Activated CD8-positive, alpha-beta memory T cell treated with anti-CD3 and anti-CD28 coated beads, Interleukin-2, amount 50 U/mL, for 48 hours (primary cell): ENCODE results near the gene SARM1.

ENCODE experiments used
- DNase-seq: peaks from one replicate; pipeline ENCODE4 v3.0.0-alpha.2; 2020

The SARM1 gene

DNA sequence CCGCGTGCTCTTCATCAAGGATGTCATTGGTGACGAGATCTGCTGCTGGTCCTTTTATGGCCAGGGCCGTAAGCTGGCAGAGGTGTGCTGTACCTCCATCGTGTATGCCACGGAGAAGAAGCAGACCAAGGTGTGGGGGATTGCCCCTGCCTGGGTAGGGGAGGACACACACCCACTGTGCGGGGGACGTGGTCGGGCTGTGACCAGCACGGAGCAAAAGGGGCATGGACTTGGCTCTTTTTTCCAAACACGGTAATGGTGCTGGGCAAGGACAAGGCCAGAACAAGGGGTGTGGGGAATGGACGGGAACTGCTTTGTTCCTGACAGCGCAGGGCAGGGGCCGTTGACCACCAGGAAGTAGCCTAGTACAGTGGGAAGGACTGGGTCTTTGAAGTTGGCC is 29.2 kb upstream of the SARM1 start:
- DNase-seq: no peak

DNA sequence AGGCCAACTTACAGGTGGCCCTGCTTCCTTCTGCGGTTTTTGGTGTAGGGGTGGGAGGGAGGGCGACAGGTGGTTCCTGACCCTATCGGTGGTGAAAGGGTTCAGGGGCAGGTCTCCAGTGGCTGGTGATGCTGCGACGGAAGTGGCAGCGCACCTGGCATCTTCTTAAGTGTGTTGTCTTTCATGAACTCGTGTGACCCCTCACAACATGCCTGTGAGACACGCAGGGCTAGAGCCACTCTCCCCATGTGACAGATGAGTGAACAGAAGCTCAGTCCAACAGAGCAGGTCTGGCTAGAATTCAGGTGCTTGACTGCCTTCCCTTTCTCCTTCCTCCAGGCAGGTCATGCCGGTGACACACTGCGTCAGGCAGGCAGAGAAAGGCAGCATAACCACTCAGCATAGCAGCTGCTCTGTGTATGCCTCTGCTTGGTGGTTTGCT is 28.0 kb upstream of the SARM1 start:
- no peak for DNase-seq

DNA sequence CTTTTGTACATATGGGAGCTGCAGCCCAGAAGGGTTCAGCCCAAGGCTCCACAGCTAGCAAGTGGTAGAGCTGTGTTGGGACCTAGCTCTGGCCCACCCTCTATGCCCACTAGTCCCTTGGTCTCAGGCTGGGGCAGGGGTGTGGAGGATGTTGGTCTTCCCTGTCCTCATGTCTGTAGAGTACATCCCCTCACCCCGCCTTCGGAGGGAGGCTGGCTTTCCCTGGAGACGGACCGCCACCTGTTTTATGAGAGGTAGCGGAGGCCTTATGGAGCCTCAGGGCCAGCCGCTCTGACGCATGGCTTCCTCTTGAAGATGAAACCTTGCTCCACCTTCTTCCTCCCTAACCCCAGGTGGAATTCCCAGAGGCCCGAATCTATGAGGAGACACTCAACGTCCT is 27.5 kb upstream of the SARM1 start:
- no peak for DNase-seq

DNA sequence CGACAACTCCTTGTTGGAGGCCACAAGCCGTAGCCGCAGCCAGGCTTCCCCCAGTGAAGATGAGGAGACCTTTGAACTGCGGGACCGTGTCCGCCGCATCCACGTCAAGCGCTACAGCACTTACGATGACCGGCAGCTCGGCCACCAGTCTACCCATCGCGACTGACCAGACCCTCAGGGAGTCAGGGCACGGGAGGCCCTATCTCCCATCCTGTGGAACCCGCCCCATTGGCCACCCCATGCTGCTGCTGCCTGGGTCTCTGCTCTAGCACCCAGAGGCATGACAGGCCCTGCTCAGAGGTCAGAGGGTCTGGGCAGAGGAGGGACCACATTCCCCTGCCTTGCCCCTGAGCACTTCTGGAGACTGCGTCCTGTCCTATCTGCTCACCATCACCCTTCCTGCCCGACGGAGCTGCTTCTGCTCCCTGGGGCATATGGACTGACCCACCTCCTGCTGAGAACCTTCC is 27.0 kb upstream of the SARM1 start:
- DNase-seq: no peak

DNA sequence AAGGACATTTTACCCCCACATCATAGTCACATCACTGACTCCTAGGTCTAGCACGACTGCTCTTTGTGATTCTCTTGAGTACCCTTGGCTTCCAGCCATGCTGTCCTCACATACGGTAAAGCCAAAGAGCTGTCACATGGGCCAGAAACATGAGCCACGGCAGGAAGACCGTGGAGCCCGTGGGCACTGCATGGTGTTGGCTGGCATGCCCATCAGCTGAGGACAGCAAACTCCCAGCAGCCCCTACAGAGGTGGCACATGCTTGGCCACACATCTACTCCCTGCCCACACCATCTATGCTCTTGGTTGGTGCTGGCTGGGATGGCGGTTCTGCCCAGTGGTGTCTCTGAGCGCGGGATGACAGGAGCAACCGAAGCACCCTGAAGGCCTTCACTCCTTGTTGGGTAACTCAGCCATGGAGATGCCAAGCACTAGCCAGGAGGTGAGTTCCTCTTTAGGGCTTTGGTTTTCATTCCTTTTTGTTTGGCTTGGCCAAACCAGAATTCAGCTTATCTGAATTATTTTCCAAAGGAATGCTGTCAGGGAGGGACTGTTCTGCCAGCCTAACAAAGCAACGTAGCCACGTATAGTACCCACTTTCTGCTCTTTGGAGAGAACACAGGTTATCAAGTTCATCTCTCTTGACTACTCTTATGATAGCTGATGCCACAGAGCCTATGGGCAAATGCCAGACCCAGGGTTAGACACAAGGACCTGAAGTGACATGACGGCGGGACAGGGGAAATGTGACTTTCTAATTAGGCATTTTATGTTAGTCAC is 25.9 kb upstream of the SARM1 start:
- no peak for DNase-seq

DNA sequence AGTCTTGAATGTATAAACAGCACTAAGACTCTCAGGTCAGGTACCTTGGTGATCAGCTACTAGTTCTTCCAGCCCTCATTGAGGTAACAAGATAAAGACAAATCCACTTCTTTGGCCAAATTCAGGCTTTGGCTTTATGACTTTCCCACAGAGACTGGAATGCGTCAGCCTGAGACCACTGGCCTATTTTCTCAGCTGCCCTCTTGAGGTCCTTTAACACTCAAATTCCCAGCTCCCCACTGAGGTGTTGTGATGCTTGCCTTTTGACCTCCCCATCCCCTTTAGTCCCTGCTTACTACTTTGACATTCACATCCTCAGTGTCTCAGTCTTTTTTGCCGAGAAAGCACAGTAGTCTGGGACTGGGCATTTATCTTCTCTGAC is 25.3 kb upstream of the SARM1 start:
- DNase-seq: no peak

DNA sequence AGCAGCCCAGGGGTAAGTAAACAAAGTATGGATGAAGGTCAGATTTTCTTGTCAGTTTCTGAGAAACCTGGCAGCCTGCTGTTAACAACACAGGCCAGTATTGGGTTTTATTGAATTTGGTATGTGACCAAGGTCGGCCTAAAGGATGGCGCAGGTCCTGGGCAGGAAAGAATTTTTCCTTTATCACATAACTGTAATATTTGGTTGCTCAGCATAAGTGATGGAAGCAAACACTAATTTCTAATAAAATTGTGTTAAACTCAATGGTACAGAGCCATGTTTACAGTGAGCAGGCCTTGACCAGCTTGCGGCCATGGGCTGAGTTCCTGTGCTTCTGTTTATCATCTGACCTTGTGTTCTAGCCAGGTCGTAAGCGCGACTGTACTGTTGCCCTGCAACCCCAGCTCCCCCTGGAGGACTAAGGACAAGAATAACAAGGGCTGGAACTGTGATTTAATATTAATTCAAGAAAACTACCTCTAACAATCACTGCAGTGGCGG is 24.7 kb upstream of the SARM1 start:
- no peak for DNase-seq

DNA sequence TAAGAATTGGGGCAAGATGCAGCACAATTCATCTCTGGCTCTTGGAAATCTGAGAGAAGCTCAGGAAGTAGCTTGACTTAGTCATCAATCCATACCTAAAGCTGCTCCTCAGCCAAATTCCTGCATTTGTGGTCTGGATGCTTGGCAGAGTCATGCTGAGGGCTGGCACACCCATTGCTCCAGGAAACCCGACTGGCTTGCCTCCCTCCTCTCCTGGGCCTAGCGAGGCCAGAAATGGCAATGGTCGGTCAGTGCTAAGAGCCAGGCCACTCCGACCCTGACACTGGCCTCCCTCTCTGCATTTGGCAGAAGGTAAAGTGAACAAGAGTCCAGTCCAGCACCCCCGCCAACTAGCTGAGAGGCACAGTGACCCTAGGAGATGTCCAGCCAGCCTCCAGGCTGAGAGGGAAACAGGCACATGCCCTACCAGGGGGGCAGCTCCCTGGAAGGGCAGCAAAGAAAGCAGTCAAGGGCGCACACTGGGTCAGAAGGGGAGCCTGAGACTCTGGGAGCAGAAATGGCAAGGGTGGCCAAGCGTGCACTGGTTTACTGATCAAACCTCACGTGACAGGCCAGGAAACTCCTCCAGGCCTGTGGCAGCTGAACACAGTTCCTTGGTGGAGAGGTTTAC is 24.1 kb upstream of the SARM1 start:
- DNase-seq: no peak

DNA sequence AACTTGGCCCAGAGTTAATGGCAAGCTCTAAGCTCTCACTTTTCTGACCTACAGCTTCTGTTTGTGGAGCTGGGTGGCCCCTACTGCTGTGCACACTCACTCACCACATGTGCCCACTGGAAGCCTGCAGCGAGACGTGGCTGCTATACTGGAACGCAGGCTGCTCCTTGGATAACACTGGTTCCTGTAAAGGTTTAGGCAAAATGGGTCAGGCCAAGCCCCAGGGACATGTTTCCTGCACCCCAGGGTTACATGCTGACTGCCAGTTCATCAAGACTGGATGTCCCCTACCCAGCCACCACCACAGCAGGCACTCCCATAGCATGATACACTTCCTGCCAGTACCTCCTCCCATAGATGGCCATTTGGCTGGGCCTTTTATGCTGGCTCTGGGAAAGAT is 22.5 kb upstream of the SARM1 start:
- DNase-seq: no peak

DNA sequence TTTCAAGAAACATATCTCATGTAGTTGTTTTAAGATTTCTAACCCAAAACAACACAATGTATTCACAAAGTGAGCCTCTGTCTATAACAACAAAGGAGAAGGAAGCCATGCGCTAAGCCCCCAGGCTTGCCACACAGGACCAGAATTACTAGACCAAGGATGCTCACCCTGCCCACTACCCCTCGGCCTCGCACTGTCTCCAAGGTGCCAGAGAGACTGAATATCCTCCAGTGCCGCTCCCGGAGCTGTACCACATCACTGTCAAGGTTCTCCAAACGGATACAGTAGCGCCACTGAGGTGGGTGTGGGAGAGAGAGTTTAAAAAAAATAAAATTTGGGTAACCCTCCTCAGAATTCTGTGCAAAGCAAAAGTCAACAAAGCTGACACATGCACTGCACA is 21.2 kb upstream of the SARM1 start:
- DNase-seq: no peak

DNA sequence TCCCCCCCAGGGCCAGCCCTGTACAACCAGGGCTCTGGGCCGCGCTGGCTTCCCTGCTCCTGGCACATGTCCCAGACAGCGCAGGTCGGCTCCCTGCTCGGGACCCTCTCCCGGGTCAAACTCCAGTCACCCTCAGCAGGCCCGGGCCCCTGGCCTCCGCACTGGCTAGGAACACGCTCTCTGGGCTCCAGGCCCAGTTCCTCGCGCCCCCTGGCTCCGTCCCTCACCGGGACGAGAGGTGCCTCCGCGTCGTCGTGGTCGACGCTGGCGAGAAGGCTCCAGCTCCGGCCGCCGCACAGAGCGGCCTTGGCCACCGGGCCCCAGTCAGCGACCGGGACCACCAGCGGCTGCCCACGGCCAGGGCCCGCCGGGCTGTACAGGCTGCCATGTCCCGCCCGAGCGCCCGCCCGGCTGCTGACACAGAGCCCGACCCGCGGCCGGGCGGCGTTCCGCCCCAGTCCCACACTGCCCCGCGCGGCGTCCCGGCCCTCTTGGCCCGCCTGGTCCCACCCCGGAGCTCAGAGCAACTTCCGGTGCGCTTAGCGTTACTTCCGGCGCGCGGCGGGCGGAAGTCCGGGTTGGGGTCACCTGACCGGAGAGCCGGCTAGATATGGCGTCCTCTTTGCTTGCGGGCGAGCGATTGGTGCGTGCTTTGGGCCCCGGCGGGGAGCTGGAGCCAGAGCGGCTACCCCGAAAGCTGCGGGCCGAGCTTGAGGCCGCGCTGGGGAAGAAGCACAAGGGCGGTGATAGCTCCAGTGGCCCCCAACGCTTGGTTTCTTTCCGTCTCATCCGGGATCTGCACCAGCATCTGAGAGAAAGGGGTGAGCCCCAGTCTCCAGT is 14.2 kb upstream of the SARM1 start, which contains the start of gene POLDIP2:
Gene POLDIP2 (minus strand): TSS at position 467 of the 840 bp plus-strand sequence. CDS start 79 bp downstream, at position 388.
- DNase-seq: peak; percentile 98

DNA sequence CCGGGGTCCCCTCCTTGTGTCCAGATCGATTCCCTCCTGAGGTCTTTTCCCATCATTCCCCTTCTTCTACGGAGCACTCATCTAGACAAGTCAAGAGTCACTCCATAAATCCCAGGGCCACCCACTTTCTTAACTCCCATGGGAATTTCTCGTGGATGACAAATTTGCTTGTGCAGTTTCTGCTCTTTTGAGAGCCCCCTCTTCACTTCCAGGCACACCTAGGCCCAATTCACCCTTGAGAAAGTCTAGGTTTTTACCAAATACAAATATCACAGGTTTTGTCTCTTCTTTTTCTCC is 13.6 kb upstream of the SARM1 start:
- DNase-seq: no peak

DNA sequence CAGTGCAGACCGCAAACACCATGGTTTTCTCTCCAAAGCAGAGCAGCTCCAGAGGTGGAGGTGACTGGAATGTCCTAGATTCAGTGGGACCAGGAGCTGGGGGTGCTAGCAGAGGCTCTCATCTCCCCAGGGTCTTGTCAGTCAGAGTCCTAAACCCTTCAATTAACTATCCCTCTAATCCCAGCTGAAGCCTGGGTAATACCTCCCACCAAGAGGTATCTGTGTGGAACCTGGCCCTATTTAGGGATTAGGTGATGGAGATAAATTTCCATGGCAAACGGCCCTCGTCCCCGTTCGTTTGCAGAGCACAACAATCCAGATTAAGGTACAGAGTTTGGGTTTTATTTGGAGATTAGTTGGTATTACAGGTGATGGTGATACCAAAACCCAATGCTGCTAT is 8.3 kb upstream of the SARM1 start:
- no peak for DNase-seq

DNA sequence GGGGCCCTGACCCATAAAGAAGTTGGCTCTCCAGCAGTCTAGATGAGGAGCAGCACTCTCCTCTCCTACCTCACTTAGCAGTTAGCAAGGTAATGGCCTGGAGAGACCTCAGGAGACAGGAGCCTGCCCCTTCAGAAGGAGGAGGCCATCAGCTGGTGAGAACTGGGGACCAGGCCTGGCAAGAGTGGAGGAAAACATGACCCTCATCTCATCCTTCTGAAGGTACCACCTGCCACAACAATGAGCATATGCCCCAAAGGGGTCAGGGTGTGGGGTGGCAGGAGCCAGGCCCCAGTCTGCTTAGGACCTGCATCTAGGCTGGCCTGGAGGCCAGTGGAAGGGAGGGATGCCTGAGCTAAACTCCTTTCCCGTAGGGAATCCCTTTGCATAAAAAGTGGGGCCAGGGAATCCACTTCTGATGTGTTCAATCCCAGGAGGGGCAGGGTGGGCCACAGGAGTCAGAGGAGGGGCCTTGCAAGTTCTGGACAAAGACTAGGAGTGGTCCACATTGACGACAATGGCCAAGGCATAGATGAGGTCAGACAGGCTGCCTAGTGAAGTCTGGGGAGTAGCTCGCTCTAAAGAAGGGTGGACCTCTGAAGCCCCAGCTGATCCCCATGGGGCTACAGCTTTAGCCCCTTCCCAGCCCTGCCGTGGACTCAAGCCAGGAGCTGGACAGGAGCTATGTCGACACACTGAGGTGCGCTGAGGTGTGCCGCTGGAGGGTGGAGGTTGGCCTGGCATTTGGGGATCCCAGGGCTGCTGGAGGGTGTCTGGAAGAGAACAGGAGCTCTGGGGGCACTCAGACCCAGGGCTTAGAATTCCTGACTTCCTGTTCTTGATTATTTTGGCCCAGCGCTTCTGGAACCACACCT is 7.5 kb upstream of the SARM1 start:
- no peak for DNase-seq

DNA sequence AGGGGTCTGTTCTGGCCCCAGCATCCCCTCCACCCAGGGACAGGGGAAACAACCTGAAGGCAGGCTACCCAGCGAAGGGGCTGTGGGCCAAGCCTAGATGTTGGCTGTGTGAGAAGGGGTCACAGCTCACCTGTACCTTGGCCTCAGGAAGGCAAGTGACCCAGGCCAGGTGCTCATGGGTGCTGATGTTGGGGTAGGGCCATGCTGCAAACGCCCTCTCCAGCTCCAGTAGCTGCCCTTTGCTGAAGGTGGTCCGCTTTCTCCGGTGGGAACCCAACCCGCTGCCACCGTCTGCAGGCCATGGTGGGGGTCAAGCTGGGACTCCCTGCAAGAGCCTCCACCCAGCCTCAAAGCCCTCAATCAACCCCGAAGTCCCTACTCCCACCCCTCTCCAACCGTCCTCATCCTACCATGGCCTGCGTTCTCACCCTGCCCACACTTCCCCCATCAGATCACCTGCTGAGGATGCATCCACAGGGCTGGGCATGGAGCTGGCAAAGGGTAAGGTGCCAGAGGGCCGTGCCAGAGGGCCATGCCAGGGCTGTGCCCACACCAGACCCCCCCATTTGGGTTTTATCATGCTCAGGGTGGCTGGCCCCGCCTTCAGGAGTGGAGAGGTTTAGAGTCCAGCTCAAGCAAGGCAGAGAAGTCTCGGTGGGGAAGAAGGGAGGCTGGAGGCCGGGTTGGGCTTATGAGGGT is 6.7 kb upstream of the SARM1 start, which contains the start of gene SEBOX:
Gene SEBOX (minus strand): TSS at position 535 of the 699 bp plus-strand sequence. CDS start 48 bp downstream, at position 487.
- DNase-seq: no peak

DNA sequence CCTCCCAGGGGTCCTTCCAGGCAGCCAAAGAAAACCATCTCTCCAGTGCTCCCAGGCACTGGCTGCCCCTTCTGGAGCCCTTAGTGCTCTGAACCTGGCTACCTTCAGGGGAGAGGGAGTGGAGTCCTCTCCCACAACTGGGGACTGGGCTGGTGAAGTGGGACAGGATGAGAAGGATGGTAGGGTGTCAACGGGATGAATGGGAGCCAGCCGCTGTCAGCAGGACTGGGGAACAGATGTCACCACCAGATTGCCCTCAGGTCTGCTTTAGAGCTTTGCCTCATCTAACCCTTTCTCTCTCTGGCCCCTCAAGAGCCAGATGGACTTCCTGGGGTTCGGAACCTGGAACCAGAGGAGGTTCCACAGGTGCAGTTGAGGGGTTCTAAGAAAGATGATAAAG is 6.0 kb upstream of the SARM1 start:
- DNase-seq: no peak

DNA sequence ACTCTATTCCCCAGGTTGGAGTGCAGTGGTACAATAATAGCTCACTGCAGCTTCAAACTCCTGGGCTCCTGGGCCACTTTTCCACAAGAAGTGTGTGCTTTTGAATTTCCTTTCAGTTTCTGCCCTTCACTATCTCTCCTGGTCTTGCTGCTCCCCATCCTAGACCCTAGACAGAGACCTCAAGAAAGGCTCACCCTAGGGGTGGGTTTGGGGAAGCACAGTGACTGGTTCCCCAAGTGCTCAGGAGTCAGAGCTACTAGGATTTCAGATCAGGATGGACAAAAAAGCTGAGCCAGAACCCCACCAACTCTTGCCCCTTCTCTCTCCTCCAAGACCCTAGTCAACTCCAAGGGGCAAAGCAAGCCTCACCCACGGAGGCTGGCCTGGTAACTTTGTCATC is 4.9 kb upstream of the SARM1 start:
- DNase-seq: no peak

DNA sequence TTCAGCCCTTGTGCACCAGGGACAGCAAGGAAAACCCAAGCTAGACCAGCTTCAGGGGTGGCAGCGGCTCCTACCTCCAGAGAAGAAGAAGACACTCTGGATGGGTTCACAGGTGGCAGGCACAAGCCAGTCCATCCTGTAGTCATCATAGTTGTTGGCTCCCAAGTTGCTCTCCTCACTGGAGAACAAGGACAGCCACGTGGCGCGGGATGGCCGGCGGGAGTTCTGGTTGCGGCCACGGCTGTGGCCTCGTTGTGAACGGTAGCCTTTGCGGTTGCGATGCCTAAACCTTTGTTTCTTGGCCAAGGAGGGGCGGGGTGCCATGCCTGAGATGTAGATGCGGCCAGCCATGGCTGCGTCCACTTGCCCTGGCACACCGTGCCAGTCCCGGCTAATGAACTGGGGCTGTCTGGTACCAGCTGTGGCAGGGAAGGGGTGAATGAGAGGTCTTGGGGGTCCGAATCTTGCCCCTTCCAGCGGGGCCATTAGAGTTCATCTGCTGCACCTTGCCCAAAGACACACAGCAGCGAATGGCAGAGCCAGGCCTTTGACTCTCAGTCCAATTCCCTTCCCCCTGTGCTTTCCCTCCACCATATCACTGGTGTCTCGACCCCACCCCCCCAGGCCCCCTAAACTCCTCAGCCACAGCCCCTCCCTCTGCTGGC is 3.7 kb upstream of the SARM1 start:
- no peak for DNase-seq

DNA sequence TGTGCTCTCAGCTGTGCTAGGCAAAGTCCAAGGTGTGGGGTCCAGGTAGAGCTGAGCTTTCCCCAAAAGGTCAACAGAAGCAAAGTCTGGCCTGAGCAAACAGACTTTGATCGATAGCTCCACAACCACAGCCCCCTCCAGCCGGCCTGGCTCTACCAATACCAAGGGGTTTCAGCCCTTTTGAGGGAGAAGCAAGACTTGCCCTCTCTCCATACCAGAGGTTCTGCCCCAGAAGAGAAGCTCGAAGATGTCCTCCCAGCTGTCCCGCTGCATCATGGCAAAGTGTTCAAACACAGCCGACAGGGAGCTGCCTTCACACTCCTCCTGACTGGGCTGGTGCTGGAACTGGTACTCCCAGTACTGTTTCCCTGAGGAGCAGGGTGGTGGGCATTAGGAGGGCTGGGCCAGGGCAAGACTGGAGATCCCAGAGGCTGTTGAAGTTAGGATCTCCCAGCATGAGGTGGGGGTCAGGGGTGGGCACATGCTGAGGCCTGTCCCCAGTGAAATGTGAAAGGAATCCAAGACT is 3.1 kb upstream of the SARM1 start:
- DNase-seq: no peak

DNA sequence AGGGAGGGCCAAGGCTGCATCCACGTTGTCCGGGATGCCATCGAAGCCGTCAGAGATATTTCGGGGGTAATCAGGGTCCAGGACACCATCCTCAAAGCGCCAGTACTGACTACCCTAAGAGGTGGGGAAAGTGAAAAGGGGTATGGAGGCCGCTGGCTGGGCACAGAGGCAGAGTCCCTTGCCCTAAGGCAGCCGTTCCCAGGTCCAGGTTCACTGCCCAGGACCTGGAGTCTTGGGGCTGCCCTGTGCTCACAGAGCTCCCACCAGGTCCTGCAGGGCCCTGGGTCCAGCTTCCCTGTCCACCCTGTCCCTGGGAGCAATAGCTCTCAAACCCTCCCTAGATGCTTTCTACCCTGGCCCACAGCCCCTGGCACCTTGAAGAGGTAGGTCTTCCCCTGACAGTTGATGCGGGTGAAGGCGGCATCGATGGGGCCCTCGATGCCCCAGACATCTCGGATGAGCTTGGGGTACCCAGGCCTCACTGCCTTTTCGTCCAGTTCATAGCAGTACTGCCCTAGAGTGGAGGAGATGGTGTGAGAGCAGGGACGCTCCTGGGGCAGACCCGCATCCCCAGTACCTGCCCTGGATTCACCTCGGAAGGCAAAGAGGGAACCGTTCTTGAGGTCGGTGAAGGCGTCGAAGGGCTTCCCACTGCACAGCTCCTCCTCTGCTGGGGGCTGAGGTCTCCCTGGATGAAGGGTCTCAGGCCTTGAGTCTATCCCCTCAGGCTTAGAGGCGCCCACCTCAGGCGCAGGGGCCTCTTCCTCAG is 2.4 kb upstream of the SARM1 start:
- no peak for DNase-seq
